ENCODE results near the gene YEATS4.

YEATS4 gene

GRCh38 chr12:69417231-69417630 is 57.7 kb downstream of the YEATS4 start:
- Histone ChIP-seq H4K8ac (ENCODE audit: low read depth, low read length) (no peak overlapping the region), H3K4me3 (ENCODE audit: low read length in 2 of 2) (no peak overlapping the region), H3K4me1 (ENCODE audit: control insufficient read depth in 2 of 2, insufficient read depth in 1 of 2, low read depth in 1 of 2, low read length in 2 of 2) (peaks cover 0 to 2% of the 10 kb centered on the region in 2 donors), H3K9ac (ENCODE audit: low read depth, low read length, poor library complexity) (no peak overlapping the region), H2BK120ac (ENCODE audit: low read depth, low read length) (no peak overlapping the region), H3K4me2 (ENCODE audit: insufficient read depth, low read length, poor library complexity, severe bottlenecking) (no peak overlapping the region), H3K14ac (ENCODE audit: low read length) (no peak overlapping the region), H3K27me3 (ENCODE audit: control insufficient read depth in 3 of 3, insufficient read depth in 3 of 3, low read depth in 1 of 3, low read length in 3 of 3) (no peaks in the 10 kb centered on the region), H3K4ac (ENCODE audit: low read length) (no peak overlapping the region), H3K79me1 (ENCODE audit: low read depth, low read length) (no peaks in the 10 kb centered on the region), H3K36me3 (replicated peaks in 1 of 2; ENCODE audit: control insufficient read depth in 2 of 2, insufficient read depth in 2 of 2, low read length in 2 of 2) (no peaks in the 10 kb centered on the region), H2BK15ac (ENCODE audit: low read length) (no peak overlapping the region), H2BK5ac (ENCODE audit: low read length) (no peak overlapping the region), H2BK12ac (ENCODE audit: low read length) (no peak overlapping the region), H3K27ac (replicated peaks; ENCODE audit: low read length) (no peak overlapping the region), H3K23ac (ENCODE audit: low read depth, low read length, poor library complexity) (no peak overlapping the region), H3K18ac (ENCODE audit: low read length) (no peak overlapping the region), H2AFZ (ENCODE audit: low read length) (no peak overlapping the region), H2AK5ac (ENCODE audit: low read depth, low read length) (no peak overlapping the region), H3K9me3 (replicated peaks in 1 of 2; ENCODE audit: control insufficient read depth in 2 of 2, insufficient read depth in 1 of 2, low read depth in 1 of 2, low read length in 2 of 2) (no peaks in the 10 kb centered on the region), H4K91ac (ENCODE audit: low read depth, low read length, poor library complexity) (no peak overlapping the region)
- no CpG with 5 or more reads among the region's 5 CpGs for WGBS, 2 donors (ENCODE audit: extremely low coverage in 2 of 2, insufficient read length in 2 of 2, insufficient replicate concordance in 1 of 2)
- no peak for DNase-seq (ENCODE audit: low spot score)

DNA sequence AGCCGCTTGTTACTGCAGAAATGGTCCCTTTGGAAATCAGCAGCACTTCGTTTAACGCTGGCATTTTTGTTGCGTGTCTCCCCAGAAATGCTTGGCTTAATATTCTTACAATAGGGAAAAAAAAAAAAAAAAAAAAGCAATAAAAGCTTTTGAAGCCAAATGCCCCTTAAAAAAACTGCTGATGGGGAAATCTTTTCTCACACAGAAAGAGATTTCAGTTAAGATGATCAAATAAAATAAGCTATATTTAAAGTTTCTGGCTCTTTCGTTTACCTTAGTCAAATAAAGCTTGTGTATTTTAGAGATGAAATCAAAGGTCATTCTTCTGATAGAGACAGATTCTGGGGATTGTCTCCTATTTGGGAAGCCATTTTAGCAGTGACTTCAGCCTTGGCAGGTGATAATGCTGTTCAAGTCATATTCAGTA is 58.2 kb downstream of the YEATS4 start:
- Histone ChIP-seq H2AK5ac (ENCODE audit: low read depth, low read length) (no peak overlapping the region), H2BK12ac (ENCODE audit: low read length) (no peak overlapping the region), H3K27ac (replicated peaks; ENCODE audit: low read length) (no peak overlapping the region), H3K4me1 (ENCODE audit: control insufficient read depth in 2 of 2, insufficient read depth in 1 of 2, low read depth in 1 of 2, low read length in 2 of 2) (peaks cover 0 to 2% of the 10 kb centered on the region in 2 donors), H3K4me3 (ENCODE audit: low read length in 2 of 2) (no peak overlapping the region), H2AFZ (ENCODE audit: low read length) (no peak overlapping the region), H2BK120ac (ENCODE audit: low read depth, low read length) (no peak overlapping the region), H3K79me1 (ENCODE audit: low read depth, low read length) (no peaks in the 10 kb centered on the region), H4K8ac (ENCODE audit: low read depth, low read length) (no peak overlapping the region), H3K18ac (ENCODE audit: low read length) (no peak overlapping the region), H2BK15ac (ENCODE audit: low read length) (no peak overlapping the region), H3K14ac (ENCODE audit: low read length) (no peak overlapping the region), H2BK5ac (ENCODE audit: low read length) (no peak overlapping the region), H3K4me2 (ENCODE audit: insufficient read depth, low read length, poor library complexity, severe bottlenecking) (no peak overlapping the region), H3K4ac (ENCODE audit: low read length) (no peak overlapping the region), H3K9ac (ENCODE audit: low read depth, low read length, poor library complexity) (no peak overlapping the region), H3K23ac (ENCODE audit: low read depth, low read length, poor library complexity) (no peak overlapping the region), H3K27me3 (ENCODE audit: control insufficient read depth in 3 of 3, insufficient read depth in 3 of 3, low read depth in 1 of 3, low read length in 3 of 3) (no peaks in the 10 kb centered on the region), H3K36me3 (replicated peaks in 1 of 2; ENCODE audit: control insufficient read depth in 2 of 2, insufficient read depth in 2 of 2, low read length in 2 of 2) (no peaks in the 10 kb centered on the region), H4K91ac (ENCODE audit: low read depth, low read length, poor library complexity) (no peak overlapping the region), H3K9me3 (replicated peaks in 1 of 2; ENCODE audit: control insufficient read depth in 2 of 2, insufficient read depth in 1 of 2, low read depth in 1 of 2, low read length in 2 of 2) (no peaks in the 10 kb centered on the region)
- no CpG with 5 or more reads among the region's 5 CpGs for WGBS, 2 donors (ENCODE audit: extremely low coverage in 2 of 2, insufficient read length in 2 of 2, insufficient replicate concordance in 1 of 2)
- no peak for DNase-seq (ENCODE audit: low spot score)

DNA sequence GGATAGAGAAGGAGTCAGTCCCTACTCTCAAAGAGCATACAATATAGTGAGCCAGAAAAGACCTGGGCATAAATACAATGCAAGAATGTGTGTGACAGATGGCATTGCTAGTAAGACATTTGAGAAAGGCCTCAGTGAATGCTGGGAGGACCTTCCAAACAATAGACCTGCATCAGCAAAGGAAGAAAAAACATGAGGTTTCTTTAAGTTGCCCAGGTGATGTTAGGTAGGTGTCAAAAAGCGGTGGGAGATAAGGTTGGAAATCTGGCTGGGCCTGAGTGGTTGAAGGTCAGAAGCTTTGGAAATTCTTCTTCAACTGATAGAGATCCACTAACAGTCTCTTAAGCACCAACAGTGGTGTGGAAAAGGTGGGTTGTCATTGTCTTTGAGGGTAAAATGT is 60.2 kb downstream of the YEATS4 start:
- Histone ChIP-seq H2AK5ac (ENCODE audit: low read depth, low read length) (no peak overlapping the region), H3K27ac (replicated peaks; ENCODE audit: low read length) (no peak overlapping the region), H2AFZ (ENCODE audit: low read length) (no peak overlapping the region), H3K4me3 (ENCODE audit: low read length in 2 of 2) (no peak overlapping the region), H2BK120ac (ENCODE audit: low read depth, low read length) (no peak overlapping the region), H3K9me3 (replicated peaks in 1 of 2; ENCODE audit: control insufficient read depth in 2 of 2, insufficient read depth in 1 of 2, low read depth in 1 of 2, low read length in 2 of 2) (no peaks in the 10 kb centered on the region), H2BK12ac (ENCODE audit: low read length) (no peak overlapping the region), H2BK15ac (ENCODE audit: low read length) (no peak overlapping the region), H3K23ac (ENCODE audit: low read depth, low read length, poor library complexity) (no peak overlapping the region), H3K18ac (ENCODE audit: low read length) (no peak overlapping the region), H4K91ac (ENCODE audit: low read depth, low read length, poor library complexity) (no peak overlapping the region), H3K79me1 (ENCODE audit: low read depth, low read length) (no peaks in the 10 kb centered on the region), H4K8ac (ENCODE audit: low read depth, low read length) (no peak overlapping the region), H3K9ac (ENCODE audit: low read depth, low read length, poor library complexity) (no peak overlapping the region), H2BK5ac (ENCODE audit: low read length) (no peak overlapping the region), H3K4me2 (ENCODE audit: insufficient read depth, low read length, poor library complexity, severe bottlenecking) (no peak overlapping the region), H3K27me3 (ENCODE audit: control insufficient read depth in 3 of 3, insufficient read depth in 3 of 3, low read depth in 1 of 3, low read length in 3 of 3) (no peaks in the 10 kb centered on the region), H3K14ac (ENCODE audit: low read length) (no peak overlapping the region), H3K36me3 (replicated peaks in 1 of 2; ENCODE audit: control insufficient read depth in 2 of 2, insufficient read depth in 2 of 2, low read length in 2 of 2) (no peaks in the 10 kb centered on the region), H3K4me1 (ENCODE audit: control insufficient read depth in 2 of 2, insufficient read depth in 1 of 2, low read depth in 1 of 2, low read length in 2 of 2) (peaks cover 0 to 2% of the 10 kb centered on the region in 2 donors), H3K4ac (ENCODE audit: low read length) (no peak overlapping the region)
- no peak for DNase-seq (ENCODE audit: low spot score)
- no CpG with 5 or more reads among the region's 1 CpG for WGBS, 2 donors (ENCODE audit: extremely low coverage in 2 of 2, insufficient read length in 2 of 2, insufficient replicate concordance in 1 of 2)

GRCh38 chr12:69421548-69421947 is 62.0 kb downstream of the YEATS4 start:
- Histone ChIP-seq H3K9ac (ENCODE audit: low read depth, low read length, poor library complexity) (no peak overlapping the region), H2AK5ac (ENCODE audit: low read depth, low read length) (no peak overlapping the region), H3K4me3 (ENCODE audit: low read length in 2 of 2) (no peak overlapping the region), H2BK15ac (ENCODE audit: low read length) (no peak overlapping the region), H3K79me1 (ENCODE audit: low read depth, low read length) (no peaks in the 10 kb centered on the region), H3K9me3 (replicated peaks in 1 of 2; ENCODE audit: control insufficient read depth in 2 of 2, insufficient read depth in 1 of 2, low read depth in 1 of 2, low read length in 2 of 2) (no peaks in the 10 kb centered on the region), H3K27me3 (ENCODE audit: control insufficient read depth in 3 of 3, insufficient read depth in 3 of 3, low read depth in 1 of 3, low read length in 3 of 3) (no peaks in the 10 kb centered on the region), H3K4me2 (ENCODE audit: insufficient read depth, low read length, poor library complexity, severe bottlenecking) (no peak overlapping the region), H3K23ac (ENCODE audit: low read depth, low read length, poor library complexity) (no peak overlapping the region), H4K8ac (ENCODE audit: low read depth, low read length) (no peak overlapping the region), H2BK120ac (ENCODE audit: low read depth, low read length) (no peak overlapping the region), H3K4ac (ENCODE audit: low read length) (no peak overlapping the region), H2BK12ac (ENCODE audit: low read length) (no peak overlapping the region), H3K36me3 (replicated peaks in 1 of 2; ENCODE audit: control insufficient read depth in 2 of 2, insufficient read depth in 2 of 2, low read length in 2 of 2) (no peaks in the 10 kb centered on the region), H3K14ac (ENCODE audit: low read length) (no peak overlapping the region), H3K27ac (replicated peaks; ENCODE audit: low read length) (no peak overlapping the region), H2AFZ (ENCODE audit: low read length) (no peak overlapping the region), H2BK5ac (ENCODE audit: low read length) (no peak overlapping the region), H3K4me1 (ENCODE audit: control insufficient read depth in 2 of 2, insufficient read depth in 1 of 2, low read depth in 1 of 2, low read length in 2 of 2) (no peaks in the 10 kb centered on the region), H3K18ac (ENCODE audit: low read length) (no peak overlapping the region), H4K91ac (ENCODE audit: low read depth, low read length, poor library complexity) (no peak overlapping the region)
- DNase-seq (ENCODE audit: low spot score): no peak
- WGBS, 2 donors (ENCODE audit: extremely low coverage in 2 of 2, insufficient read length in 2 of 2, insufficient replicate concordance in 1 of 2): no CpG with 5 or more reads among the region's 3 CpGs

Data from neuronal stem cell (in vitro differentiated cells).